GM23248 (cell line): ENCODE results near the gene CDK4. TPM values are rescaled to one million over a fixed set of nuclear protein-coding genes. Genes with fewer than 3 reads are reported as not detected.
A peak's percentile ranks its signal among the peaks of the same experiment; 100 is the strongest.
"Not testable (repeated sequence)": the region's sequence is repeated elsewhere in the genome, so short reads cannot be mapped to it uniquely, and the experiment has no call there.

Experiments
- DNase-seq: peaks from one replicate; pipeline ENCODE4 v3.0.0-alpha.2; 2015
- H2AFZ ChIP-seq: fragments of 200-600 bp; sonication (generic); 2 replicates; pipeline ENCODE4 v1.6.1; 2016; ENCODE audit warnings: antibody characterized with exemption
- H3F3A ChIP-seq: fragments of 200-600 bp; sonication (generic); 2 replicates; pipeline ENCODE4 v1.6.1; 2016; ENCODE audit warnings: mild to moderate bottlenecking, antibody characterized with exemption, mixed run types; ENCODE audit not compliant: insufficient read depth
- H3K27ac ChIP-seq: fragments of 200-600 bp; sonication (generic); 2 replicates; pipeline ENCODE4 v1.5.1; 2016; ENCODE audit warnings: mild to moderate bottlenecking
- H3K27me3 ChIP-seq: fragments of 200-600 bp; sonication (generic); replicated peaks from 2 replicates; pipeline ENCODE4 v1.6.1; 2016; ENCODE audit warnings: mild to moderate bottlenecking; ENCODE audit not compliant: insufficient read depth
- H3K36me3 ChIP-seq: fragments of 200-600 bp; sonication (generic); 2 replicates; pipeline ENCODE4 v1.6.1; 2016; ENCODE audit warnings: low read depth, mild to moderate bottlenecking
- H3K4me1 ChIP-seq: fragments of 200-600 bp; sonication (generic); 2 replicates; pipeline ENCODE4 v1.6.1; 2016; ENCODE audit warnings: mild to moderate bottlenecking; ENCODE audit not compliant: insufficient read depth
- H3K4me2 ChIP-seq: fragments of 200-600 bp; sonication (generic); one replicate; pipeline ENCODE4 v1.6.1; 2016; ENCODE audit warnings: mild to moderate bottlenecking; ENCODE audit not compliant: unreplicated experiment
- H3K4me3 ChIP-seq: fragments of 200-600 bp; sonication (generic); 2 replicates; pipeline ENCODE4 v1.5.1; 2016; ENCODE audit warnings: mild to moderate bottlenecking
- H3K79me2 ChIP-seq: fragments of 200-600 bp; sonication (generic); 2 replicates; pipeline ENCODE4 v1.6.1; 2016; ENCODE audit warnings: mild to moderate bottlenecking; ENCODE audit not compliant: insufficient read depth
- H3K9ac ChIP-seq: fragments of 200-600 bp; sonication (generic); 2 replicates; pipeline ENCODE4 v1.6.1; 2016; ENCODE audit warnings: mild to moderate bottlenecking
- H3K9me2 ChIP-seq: fragments of 200-600 bp; sonication (generic); 2 replicates; pipeline ENCODE4 v1.6.1; 2016; ENCODE audit warnings: mixed run types, mild to moderate bottlenecking, moderate library complexity; ENCODE audit not compliant: insufficient read depth
- H3K9me3 ChIP-seq: fragments of 200-600 bp; sonication (generic); one replicate; pipeline ENCODE4 v1.6.1; 2017; ENCODE audit warnings: low read depth
- H4K20me1 ChIP-seq: fragments of 200-600 bp; sonication (generic); 2 replicates; pipeline ENCODE4 v1.6.0; 2016; ENCODE audit not compliant: insufficient read depth
- EZH2 ChIP-seq: fragments of 200-600 bp; sonication (generic); IDR thresholded peaks from 2 replicates; pipeline ENCODE4 v1.6.1; 2018; ENCODE audit warnings: antibody characterized with exemption, mild to moderate bottlenecking; ENCODE audit not compliant: insufficient read depth, poor library complexity, severe bottlenecking
- EZH2phosphoT487 ChIP-seq: fragments of 200-600 bp; sonication (generic); IDR thresholded peaks from 2 replicates; pipeline ENCODE4 v1.6.1; 2018; ENCODE audit warnings: antibody characterized with exemption, moderate library complexity, mild to moderate bottlenecking, low read depth; ENCODE audit not compliant: insufficient read depth
- WGBS, 2 experiments: methylation state at CpG; one replicate each; pipeline ENCODE4 v1.1.6; 2015 to 2017; ENCODE audit warnings: low lambda C conversion rate in 2 of 2, low coverage in 1 of 2; ENCODE audit errors: missing lambda C conversion rate in 2 of 2; 5-methylcytosine and 5-hydroxymethylcytosine counted together
- in situ Hi-C: fragments of 300-500 bp; cut with MboI; formaldehyde crosslinking; loops from 2 replicates; pipeline ENCODE4 v1.15.0; 2020
- polyA plus RNA-seq: library from polyadenylated mRNA; unstranded; fragments of >200 nt; fragmentation: Nextera tagmentation; extraction: Ambion mirVana; gene quantifications from 2 replicates; pipeline ENCODE4 v1.2.1, GENCODE V29; 2016
- total RNA-seq: library from RNA; depleted of rRNA; stranded (reverse); fragments of >200 nt; shearing (Covaris generic); gene quantifications from 2 replicates; pipeline ENCODE4 v1.2.3, GENCODE V29; 2014

CDK4 gene
- total and polyA plus RNA-seq, 2 experiments from 2014 or later: 123 to 152 TPM

GRCh38 chr12:57775563-57776246 is 23.6 kb upstream of the CDK4 start:
- Histone ChIP-seq H3F3A (peaks cover under 1% of the 10 kb centered on the region; the same call in 1 of the 2 replicates), H3K4me1 (peaks cover 3% of the 10 kb centered on the region), H3K27ac (no peak overlapping the region), H3K4me3 (no peak overlapping the region), H3K9ac (no peak overlapping the region), H3K27me3 (no peaks in the 10 kb centered on the region), H4K20me1 (no peaks in the 10 kb centered on the region), H2AFZ (no peak overlapping the region), H3K79me2 (peaks cover 25% of the 10 kb centered on the region), H3K4me2 (no peak overlapping the region), H3K9me2 (no peaks in the 10 kb centered on the region), H3K9me3 (no peaks in the 10 kb centered on the region), H3K36me3 (no peaks in the 10 kb centered on the region)
- DNase-seq: no peak
- in situ Hi-C loops: no loop called here
- no peak for TF ChIP-seq EZH2phosphoT487
- 72 to 76% methylated on average over 4 of the region's 4 CpGs for WGBS, 2 experiments

DNA sequence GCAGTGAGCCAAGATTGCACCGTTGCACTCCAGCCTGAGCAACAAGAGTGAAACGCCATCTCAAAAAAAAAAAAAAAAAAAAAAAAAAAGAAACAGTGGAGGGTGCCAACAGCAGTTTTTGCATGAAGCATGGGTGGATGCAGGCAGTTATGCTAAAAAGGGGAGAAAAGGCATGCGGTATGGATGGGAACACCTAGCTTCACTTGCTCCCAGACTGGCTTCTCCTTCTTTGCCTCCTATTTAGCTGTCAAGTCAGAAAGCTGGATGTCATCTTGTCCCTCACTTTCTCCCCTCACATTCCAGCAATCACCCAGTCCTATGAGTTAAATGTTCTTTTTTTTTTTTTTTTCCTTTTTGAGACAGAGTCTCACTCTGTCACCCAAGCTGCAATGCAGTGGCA is 22.9 kb upstream of the CDK4 start:
- H3K4me3 ChIP-seq: no peak overlapping the region
- TF ChIP-seq EZH2phosphoT487: no peak
- no peak for TF ChIP-seq EZH2
- H3K27me3 ChIP-seq: no peaks in the 10 kb centered on the region
- no peaks in the 10 kb centered on the region for H4K20me1 ChIP-seq
- no peak overlapping the region for H3K27ac ChIP-seq
- H3F3A ChIP-seq: no peaks in the 10 kb centered on the region; the same call in 1 of the 2 replicates
- 61 to 73% methylated on average over 2 to 3 of the region's 3 CpGs for WGBS, 2 experiments
- no peak overlapping the region for H2AFZ ChIP-seq
- H3K9me3 ChIP-seq: no peaks in the 10 kb centered on the region
- H3K9me2 ChIP-seq: no peaks in the 10 kb centered on the region
- no peak overlapping the region for H3K4me2 ChIP-seq
- no peaks in the 10 kb centered on the region for H3K36me3 ChIP-seq
- peaks cover 3% of the 10 kb centered on the region for H3K4me1 ChIP-seq
- DNase-seq: no peak
- peaks cover 31% of the 10 kb centered on the region for H3K79me2 ChIP-seq
- in situ Hi-C loops: no loop called here
- H3K9ac ChIP-seq: no peak overlapping the region

DNA sequence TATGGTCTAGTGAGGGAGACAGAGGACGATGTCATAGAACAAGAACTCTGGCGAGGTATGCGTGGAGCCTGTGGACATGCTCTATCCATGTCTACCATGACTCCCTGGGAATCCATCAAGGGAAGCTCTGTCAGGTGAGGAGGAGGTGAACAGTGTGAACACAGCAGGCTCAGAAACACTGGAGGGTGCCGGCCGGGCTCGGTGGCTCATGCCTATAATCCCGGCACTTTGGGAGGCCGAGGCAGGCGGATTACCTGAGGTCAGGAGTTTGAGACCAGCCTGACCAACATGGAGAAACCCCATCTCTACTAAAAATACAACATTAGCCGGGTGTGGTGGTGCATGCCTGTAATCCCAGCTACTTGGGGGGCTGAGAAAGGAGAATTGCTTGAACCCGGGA is 22.5 kb upstream of the CDK4 start:
- H3K36me3 ChIP-seq, H3K27me3 ChIP-seq, H3K4me1 ChIP-seq, DNase-seq, H3K27ac ChIP-seq, H4K20me1 ChIP-seq, in situ Hi-C loops, H3K9me2 ChIP-seq, H3F3A ChIP-seq, H3K9ac ChIP-seq, H3K4me3 ChIP-seq, H3K9me3 ChIP-seq, H3K4me2 ChIP-seq, H2AFZ ChIP-seq: not testable (repeated sequence)
- H3K79me2 ChIP-seq: peaks cover 31% of the 10 kb centered on the region
- WGBS, 2 experiments: 78 to 79% methylated on average over 11 of the region's 11 CpGs

GRCh38 chr12:57772429-57773322 is 20.6 kb upstream of the CDK4 start, which contains the start of gene EEF1AKMT3:
Gene EEF1AKMT3 (plus strand): TSS chr12:57772614. CDS start chr12:57772725, 111 bp downstream.
- H3F3A ChIP-seq: no peaks in the 10 kb centered on the region
- H3K9ac ChIP-seq: peak within 1 kb of the TSS; percentile 98
- H4K20me1 ChIP-seq: no peaks in the 10 kb centered on the region
- H2AFZ ChIP-seq: peak within 1 kb of the TSS; percentile 98
- peak within 1 kb of the TSS; percentile 99 for H3K4me3 ChIP-seq
- in situ Hi-C loops: no loop called here
- peak; percentile 79 for DNase-seq
- no peaks in the 10 kb centered on the region for H3K9me3 ChIP-seq
- peaks cover 31% of the 10 kb centered on the region for H3K79me2 ChIP-seq
- H3K27ac ChIP-seq: peak within 1 kb of the TSS; percentile 99
- H3K4me1 ChIP-seq: peaks cover 3% of the 10 kb centered on the region
- no peaks in the 10 kb centered on the region for H3K36me3 ChIP-seq
- H3K4me2 ChIP-seq: peak within 1 kb of the TSS; percentile 99
- TF ChIP-seq EZH2phosphoT487 (no peak), EZH2 (no peak)
- H3K9me2 ChIP-seq: no peaks in the 10 kb centered on the region
- 1% methylated on average over 56 to 64 of the region's 67 CpGs for WGBS, 2 experiments
- H3K27me3 ChIP-seq: no peaks in the 10 kb centered on the region
